OCI-LY7 (cell line): ENCODE results near the gene NCKIPSD.

ENCODE experiments used
- EZH2phosphoT487 ChIP-seq: fragments of 200-600 bp; sonication (generic); IDR thresholded peaks from 2 replicates; pipeline ENCODE4 v1.6.1; 2018; ENCODE audit warnings: low read depth, borderline replicate concordance, mild to moderate bottlenecking, mixed run types, antibody characterized with exemption, low read length, moderate library complexity, mixed read lengths
- TF ChIP-seq, protein P1 (sequence below): fragments of 200-600 bp; sonication (generic); conservative IDR thresholded peaks from 2 replicates; pipeline ENCODE4 v1.5.1; 2014; ENCODE audit warnings: mild to moderate bottlenecking, antibody characterized with exemption, low read length, moderate library complexity, mixed read lengths

DNA sequence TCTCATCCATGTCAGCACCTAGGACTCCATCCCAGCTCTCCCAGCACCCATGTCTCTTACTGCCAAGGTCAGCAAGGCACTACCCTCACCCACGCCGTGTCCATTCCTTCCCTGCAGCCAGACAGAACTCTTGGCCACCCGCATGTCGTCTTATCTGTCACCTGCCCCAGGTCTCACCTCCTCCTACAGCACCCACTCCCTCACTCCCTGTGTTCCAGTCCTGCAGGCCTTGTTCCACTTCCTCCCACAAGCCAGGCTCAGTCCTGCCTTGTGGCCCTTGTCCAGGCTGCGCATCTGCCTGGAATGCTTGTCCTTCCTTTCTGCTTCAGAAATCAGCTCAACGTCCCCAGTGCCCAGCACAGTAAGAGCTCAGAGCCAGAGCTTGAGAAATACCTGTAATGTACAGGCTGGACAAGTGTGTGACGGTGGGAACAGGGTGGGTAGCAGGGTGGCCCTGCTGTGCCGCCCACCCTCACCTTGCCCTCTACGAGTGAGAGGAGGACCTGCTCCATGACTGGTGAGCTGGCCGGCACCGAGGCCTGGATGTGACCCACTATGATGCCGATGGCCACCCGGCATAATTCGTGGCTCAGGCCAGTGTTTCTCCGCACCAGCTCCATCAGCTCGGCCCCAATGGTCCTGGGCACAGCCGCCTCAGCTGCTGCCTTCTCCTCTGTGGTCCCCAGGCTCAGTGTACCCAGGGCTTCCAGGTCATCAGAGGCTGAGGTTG, 4.7 kb downstream of the NCKIPSD start:
- TF ChIP-seq, protein P1, sequence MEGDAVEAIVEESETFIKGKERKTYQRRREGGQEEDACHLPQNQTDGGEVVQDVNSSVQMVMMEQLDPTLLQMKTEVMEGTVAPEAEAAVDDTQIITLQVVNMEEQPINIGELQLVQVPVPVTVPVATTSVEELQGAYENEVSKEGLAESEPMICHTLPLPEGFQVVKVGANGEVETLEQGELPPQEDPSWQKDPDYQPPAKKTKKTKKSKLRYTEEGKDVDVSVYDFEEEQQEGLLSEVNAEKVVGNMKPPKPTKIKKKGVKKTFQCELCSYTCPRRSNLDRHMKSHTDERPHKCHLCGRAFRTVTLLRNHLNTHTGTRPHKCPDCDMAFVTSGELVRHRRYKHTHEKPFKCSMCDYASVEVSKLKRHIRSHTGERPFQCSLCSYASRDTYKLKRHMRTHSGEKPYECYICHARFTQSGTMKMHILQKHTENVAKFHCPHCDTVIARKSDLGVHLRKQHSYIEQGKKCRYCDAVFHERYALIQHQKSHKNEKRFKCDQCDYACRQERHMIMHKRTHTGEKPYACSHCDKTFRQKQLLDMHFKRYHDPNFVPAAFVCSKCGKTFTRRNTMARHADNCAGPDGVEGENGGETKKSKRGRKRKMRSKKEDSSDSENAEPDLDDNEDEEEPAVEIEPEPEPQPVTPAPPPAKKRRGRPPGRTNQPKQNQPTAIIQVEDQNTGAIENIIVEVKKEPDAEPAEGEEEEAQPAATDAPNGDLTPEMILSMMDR, result no peak
- TF ChIP-seq EZH2phosphoT487, result no peak
